A673 (cell line): Measurements from ENCODE around the gene FRS3. TPM values are rescaled to one million over a fixed set of nuclear protein-coding genes. Genes with fewer than 3 reads are reported as not detected.

ENCODE experiments used
- BruUV-seq: library from RNA; stranded (reverse); fragments of 400-500 nt; replicated peaks from 2 replicates; lab custom pipeline; 2021; lab: Mats Ljungman, UMichigan
- CTCF ChIA-PET: fragments of 300-600 bp; sonication (Branson Sonifier 250); formaldehyde crosslinking; loops from one replicate; lab custom pipeline; 2022; ENCODE audit warnings: antibody characterized with exemption; lab: Charles Lee
- POLR2A ChIA-PET: fragments of 300-600 bp; sonication (Branson Sonifier 250); formaldehyde crosslinking; loops from one replicate; lab custom pipeline; 2022; ENCODE audit warnings: antibody characterized with exemption; ENCODE audit not compliant: low non-redundant PET; lab: Charles Lee
- DNase-seq: peaks from one replicate; pipeline ENCODE4 v3.0.0-alpha.2; 2015; ENCODE audit warnings: low spot score
- H3K27ac ChIP-seq: fragments of 200-600 bp; sonication (generic); 2 replicates; pipeline ENCODE4 v1.5.1; 2016; ENCODE audit warnings: mixed run types, low read depth, mild to moderate bottlenecking, mixed read lengths, antibody characterized with exemption, low read length; ENCODE audit not compliant: poor library complexity, severe bottlenecking
- H3K27me3 ChIP-seq: fragments of 200-600 bp; sonication (generic); replicated peaks from 2 replicates; pipeline ENCODE4 v1.6.1; 2017; ENCODE audit warnings: mixed run types, low read depth, mild to moderate bottlenecking, mixed read lengths, antibody characterized with exemption, low read length; ENCODE audit not compliant: insufficient read depth, poor library complexity
- H3K36me3 ChIP-seq: fragments of 200-600 bp; sonication (generic); 2 replicates; pipeline ENCODE4 v1.6.1; 2016; ENCODE audit warnings: mixed run types, mild to moderate bottlenecking, mixed read lengths, antibody characterized with exemption, low read length; ENCODE audit not compliant: insufficient read depth, poor library complexity, severe bottlenecking
- H3K4me1 ChIP-seq: fragments of 200-600 bp; sonication (generic); 2 replicates; pipeline ENCODE4 v1.6.1; 2017; ENCODE audit warnings: mixed run types, mild to moderate bottlenecking, mixed read lengths, antibody characterized with exemption, low read length; ENCODE audit not compliant: insufficient read depth, poor library complexity, severe bottlenecking
- H3K4me3 ChIP-seq: fragments of 200-600 bp; sonication (generic); 2 replicates; pipeline ENCODE4 v1.5.1; 2016; ENCODE audit warnings: low read depth, mixed run types, mild to moderate bottlenecking, mixed read lengths, low read length; ENCODE audit not compliant: poor library complexity, severe bottlenecking
- H3K9me3 ChIP-seq: fragments of 200-600 bp; sonication (generic); 2 replicates; pipeline ENCODE4 v1.6.1; 2016; ENCODE audit warnings: mixed run types, low read depth, mild to moderate bottlenecking, mixed read lengths, antibody characterized with exemption, low read length; ENCODE audit not compliant: poor library complexity, severe bottlenecking
- EZH2 ChIP-seq: fragments of 200-600 bp; sonication (generic); IDR thresholded peaks from 2 replicates; pipeline ENCODE4 v1.6.1; 2017; ENCODE audit warnings: borderline replicate concordance, low read depth, mild to moderate bottlenecking, mixed read lengths, antibody characterized with exemption, low read length; ENCODE audit not compliant: poor library complexity, severe bottlenecking
- intact Hi-C: fragments of 100-400 bp; cut with micrococcal nuclease; formaldehyde crosslinking; loops from one replicate; pipeline ENCODE4 v1.10.0; 2022; ENCODE audit not compliant: unreplicated experiment
- total RNA-seq: library from RNA; stranded (reverse); gene quantifications from 2 replicates; pipeline ENCODE4 v1.2.3, GENCODE V29; 2021
- TF ChIP-seq, protein P1 (sequence below): fragments of 300-800, 200-600 bp; sonication (generic); conservative IDR thresholded peaks from 2 replicates; pipeline ENCODE4 v1.5.1; 2017; ENCODE audit warnings: low read depth, mild to moderate bottlenecking, antibody characterized with exemption, low read length, moderate library complexity, mixed read lengths

Gene FRS3
- total RNA-seq, 1 experiment from 2014 or later = 3.0 TPM

DNA sequence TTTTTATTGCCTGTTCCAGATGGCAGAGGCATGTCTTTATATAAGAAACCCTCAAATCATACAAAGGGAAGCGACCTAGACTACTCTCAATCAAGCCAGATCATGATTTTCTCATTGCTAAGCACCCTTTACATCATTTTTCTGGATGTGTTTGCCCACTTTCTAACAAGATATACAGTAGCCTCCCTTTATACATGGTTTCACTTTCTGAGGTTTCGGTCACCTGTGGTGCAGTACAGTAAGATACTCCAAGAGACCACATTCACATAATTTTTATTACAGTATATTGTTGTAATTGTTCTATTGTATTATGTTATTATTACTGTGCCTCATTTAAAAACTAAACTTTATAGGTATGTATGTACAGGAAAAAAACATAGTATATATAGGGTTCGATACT is 31.4 kb upstream of the FRS3 start:
- ChIA-PET CTCF (no interaction called here), POLR2A (no interaction called here)
- intact Hi-C loops = no loop called here
- Histone ChIP-seq H3K4me1 (no peaks in the 10 kb centered on the region), H3K4me3 (no peak overlapping the region), H3K27ac (no peak overlapping the region), H3K36me3 (no peaks in the 10 kb centered on the region), H3K9me3 (no peaks in the 10 kb centered on the region), H3K27me3 (no peaks in the 10 kb centered on the region)
- TF ChIP-seq, protein P1, sequence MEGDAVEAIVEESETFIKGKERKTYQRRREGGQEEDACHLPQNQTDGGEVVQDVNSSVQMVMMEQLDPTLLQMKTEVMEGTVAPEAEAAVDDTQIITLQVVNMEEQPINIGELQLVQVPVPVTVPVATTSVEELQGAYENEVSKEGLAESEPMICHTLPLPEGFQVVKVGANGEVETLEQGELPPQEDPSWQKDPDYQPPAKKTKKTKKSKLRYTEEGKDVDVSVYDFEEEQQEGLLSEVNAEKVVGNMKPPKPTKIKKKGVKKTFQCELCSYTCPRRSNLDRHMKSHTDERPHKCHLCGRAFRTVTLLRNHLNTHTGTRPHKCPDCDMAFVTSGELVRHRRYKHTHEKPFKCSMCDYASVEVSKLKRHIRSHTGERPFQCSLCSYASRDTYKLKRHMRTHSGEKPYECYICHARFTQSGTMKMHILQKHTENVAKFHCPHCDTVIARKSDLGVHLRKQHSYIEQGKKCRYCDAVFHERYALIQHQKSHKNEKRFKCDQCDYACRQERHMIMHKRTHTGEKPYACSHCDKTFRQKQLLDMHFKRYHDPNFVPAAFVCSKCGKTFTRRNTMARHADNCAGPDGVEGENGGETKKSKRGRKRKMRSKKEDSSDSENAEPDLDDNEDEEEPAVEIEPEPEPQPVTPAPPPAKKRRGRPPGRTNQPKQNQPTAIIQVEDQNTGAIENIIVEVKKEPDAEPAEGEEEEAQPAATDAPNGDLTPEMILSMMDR = no peak
- TF ChIP-seq EZH2 = no peak
- no peak for DNase-seq
- BruUV-seq = no TSS peak

DNA sequence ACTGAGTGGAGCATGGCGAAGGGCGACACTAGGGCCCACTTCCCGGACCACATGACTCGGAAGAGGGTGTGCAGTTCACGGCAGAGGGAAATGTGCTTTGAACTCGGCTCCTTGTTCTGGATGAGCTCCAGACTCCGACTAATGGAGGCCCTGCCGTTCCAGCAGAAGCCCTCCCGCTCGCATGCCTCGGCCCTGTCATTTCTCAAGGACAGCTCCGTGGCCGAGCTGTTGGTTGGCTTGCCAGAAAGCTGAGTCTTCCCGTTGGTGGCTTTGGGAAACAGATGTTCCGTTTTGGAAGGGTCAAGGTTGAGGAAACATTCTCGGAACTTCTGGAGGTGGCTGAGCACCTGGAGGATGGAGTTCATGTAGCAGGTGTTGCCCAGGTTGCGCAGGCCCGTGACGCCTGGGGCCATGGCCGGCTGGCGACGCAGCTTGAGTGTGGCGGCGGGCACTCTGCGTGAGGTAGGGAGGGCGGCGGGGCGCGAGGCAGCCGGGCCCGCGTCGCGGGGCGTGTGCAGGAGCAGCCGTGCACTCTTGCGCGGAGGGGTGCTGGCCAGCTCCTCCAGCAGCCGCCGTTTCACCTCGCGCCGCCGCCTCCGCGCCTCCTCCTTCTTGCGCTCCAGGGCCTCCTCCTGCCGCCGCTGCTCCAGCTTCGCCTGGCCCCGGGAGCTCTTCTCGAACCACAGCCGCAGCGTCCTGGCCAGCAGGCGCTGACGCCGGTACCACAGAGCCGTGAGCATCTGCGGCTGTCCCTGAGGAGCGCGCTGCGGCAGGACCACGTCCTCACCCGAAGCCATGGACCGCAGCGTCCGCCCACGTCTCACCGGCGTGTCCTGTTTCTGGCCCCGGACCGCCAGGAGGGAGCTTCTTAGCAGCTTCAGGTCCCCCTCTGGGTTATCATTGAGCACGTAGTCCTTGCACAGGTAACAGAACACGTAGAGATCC is 26.4 kb upstream of the FRS3 start:
- no peak for DNase-seq
- CTCF ChIA-PET = no interaction called here
- BruUV-seq = no TSS peak
- Histone ChIP-seq H3K9me3 (no peaks in the 10 kb centered on the region), H3K27ac (no peak overlapping the region), H3K4me3 (no peak overlapping the region), H3K27me3 (no peaks in the 10 kb centered on the region), H3K36me3 (no peaks in the 10 kb centered on the region), H3K4me1 (no peaks in the 10 kb centered on the region)
- POLR2A ChIA-PET = no interaction called here
- intact Hi-C loops = no loop called here
- TF ChIP-seq EZH2 = no peak
- TF ChIP-seq, protein P1 = no peak

DNA sequence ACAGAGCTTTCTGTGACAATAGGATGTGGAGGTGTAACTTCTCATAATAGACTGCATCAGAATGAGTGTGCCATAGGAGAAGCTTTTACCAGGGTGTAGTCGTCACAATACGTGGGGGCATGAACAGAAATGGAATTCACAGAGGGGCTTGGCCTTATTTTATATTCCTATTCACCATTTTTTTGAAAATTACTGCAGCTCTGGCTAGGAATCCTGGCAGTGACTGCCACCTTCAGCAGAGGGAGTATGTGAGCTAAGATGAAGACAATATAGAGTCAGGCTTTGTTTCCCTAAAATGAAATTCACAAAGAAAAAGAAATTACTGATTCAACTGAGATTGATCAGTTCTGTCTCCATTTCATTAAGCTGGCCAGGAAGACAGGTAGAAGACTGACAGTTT is 21.7 kb upstream of the FRS3 start:
- POLR2A ChIA-PET = no interaction called here
- Histone ChIP-seq H3K36me3 (no peaks in the 10 kb centered on the region), H3K9me3 (no peaks in the 10 kb centered on the region), H3K27ac (no peak overlapping the region), H3K4me3 (no peak overlapping the region), H3K27me3 (no peaks in the 10 kb centered on the region), H3K4me1 (no peaks in the 10 kb centered on the region)
- no peak for DNase-seq
- intact Hi-C loops = loop anchor here (1.0 kb wide), 1 partner anchor 243 kb away; no protein-coding TSS in a partner anchor
- CTCF ChIA-PET = interaction anchor here (0.6 to 0.7 kb wide), 2 partner anchors 26 to 197 kb away, joined by 3 to 6 read pairs; no protein-coding TSS in a partner anchor
- no peak for TF ChIP-seq EZH2
- TF ChIP-seq, protein P1 = peak; percentile 49
- no TSS peak for BruUV-seq
